GM19397 (cell line): ENCODE data around the gene PPP1R3C.

Experiments
- ATAC-seq: cut with Tn5 transposase; IDR thresholded peaks from one replicate; pipeline ENCODE4 v1.9.1; 2021; ENCODE audit warnings: mild to moderate bottlenecking, moderate library complexity; ENCODE audit not compliant: unreplicated experiment

PPP1R3C gene

GRCh38 chr10:91629715-91630549 lies 2.9 kb downstream of the PPP1R3C start:
- ATAC-seq, result no peak

- ATAC-seq, result no peak
These were observed 4.5 kb downstream of the PPP1R3C start for GRCh38 chr10:91628383-91628782.

GRCh38 chr10:91627344-91628102 lies 5.3 kb downstream of the PPP1R3C start:
- no peak for ATAC-seq

GRCh38 chr10:91626936-91627335 lies 5.9 kb downstream of the PPP1R3C start:
- ATAC-seq, result no peak

GRCh38 chr10:91624633-91625032 lies 8.2 kb downstream of the PPP1R3C start:
- ATAC-seq, result no peak

GRCh38 chr10:91622601-91623000 lies 10.3 kb downstream of the PPP1R3C start:
- ATAC-seq, result no peak

GRCh38 chr10:91621483-91622113 lies 11.3 kb downstream of the PPP1R3C start:
- ATAC-seq, result no peak

- no peak for ATAC-seq
These were observed 15.7 kb downstream of the PPP1R3C start for GRCh38 chr10:91617072-91617609.

- ATAC-seq, result no peak
These were observed 16.7 kb downstream of the PPP1R3C start for GRCh38 chr10:91616137-91616536.

- ATAC-seq, result no peak
These were observed 18.6 kb downstream of the PPP1R3C start for GRCh38 chr10:91614225-91614624.

GRCh38 chr10:91613411-91614187 lies 19.3 kb downstream of the PPP1R3C start:
- no peak for ATAC-seq

- no peak for ATAC-seq
These were observed 22.0 kb downstream of the PPP1R3C start for GRCh38 chr10:91610919-91611318.

- no peak for ATAC-seq
These were observed 22.4 kb downstream of the PPP1R3C start for GRCh38 chr10:91610444-91610843.

GRCh38 chr10:91607646-91608403 lies 25.0 kb downstream of the PPP1R3C start:
- no peak for ATAC-seq

GRCh38 chr10:91605968-91606367 lies 26.9 kb downstream of the PPP1R3C start:
- ATAC-seq, result no peak

- no peak for ATAC-seq
These were observed 28.0 kb downstream of the PPP1R3C start for GRCh38 chr10:91604553-91605534.

GRCh38 chr10:91603931-91604331 lies 28.9 kb downstream of the PPP1R3C start:
- no peak for ATAC-seq

GRCh38 chr10:91602868-91603568 lies 29.9 kb downstream of the PPP1R3C start:
- no peak for ATAC-seq
